ENCODE measurements around the gene EPM2A.

- TF ChIP-seq, protein P1, sequence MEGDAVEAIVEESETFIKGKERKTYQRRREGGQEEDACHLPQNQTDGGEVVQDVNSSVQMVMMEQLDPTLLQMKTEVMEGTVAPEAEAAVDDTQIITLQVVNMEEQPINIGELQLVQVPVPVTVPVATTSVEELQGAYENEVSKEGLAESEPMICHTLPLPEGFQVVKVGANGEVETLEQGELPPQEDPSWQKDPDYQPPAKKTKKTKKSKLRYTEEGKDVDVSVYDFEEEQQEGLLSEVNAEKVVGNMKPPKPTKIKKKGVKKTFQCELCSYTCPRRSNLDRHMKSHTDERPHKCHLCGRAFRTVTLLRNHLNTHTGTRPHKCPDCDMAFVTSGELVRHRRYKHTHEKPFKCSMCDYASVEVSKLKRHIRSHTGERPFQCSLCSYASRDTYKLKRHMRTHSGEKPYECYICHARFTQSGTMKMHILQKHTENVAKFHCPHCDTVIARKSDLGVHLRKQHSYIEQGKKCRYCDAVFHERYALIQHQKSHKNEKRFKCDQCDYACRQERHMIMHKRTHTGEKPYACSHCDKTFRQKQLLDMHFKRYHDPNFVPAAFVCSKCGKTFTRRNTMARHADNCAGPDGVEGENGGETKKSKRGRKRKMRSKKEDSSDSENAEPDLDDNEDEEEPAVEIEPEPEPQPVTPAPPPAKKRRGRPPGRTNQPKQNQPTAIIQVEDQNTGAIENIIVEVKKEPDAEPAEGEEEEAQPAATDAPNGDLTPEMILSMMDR (IDR thresholded peaks at IDR 0.05; ENCODE audit: poor library complexity) = no peak
- TF ChIP-seq EZH2phosphoT487 (IDR thresholded peaks at IDR 0.05; ENCODE audit: low read depth, severe bottlenecking, unreplicated experiment) = no peak
- TF ChIP-seq EZH2 (IDR thresholded peaks at IDR 0.05; ENCODE audit: borderline replicate concordance) = no peak
Measured at GRCh38 chr6:145714731-145715130, 20.6 kb downstream of the EPM2A start.
